ENCODE measurements around the gene UROC1.

- no peak for TF ChIP-seq CTCF (conservative IDR thresholded peaks at IDR 0.05; ENCODE audit: low read depth in 2 of 2)
- no peak for TF ChIP-seq EZH2 (IDR thresholded peaks at IDR 0.05; ENCODE audit: low read depth, unreplicated experiment)
- no peak for TF ChIP-seq ZNF114 (CRISPR knock-in tag; IDR thresholded peaks at IDR 0.05)
- no peak for TF ChIP-seq POLR2AphosphoS5 (IDR thresholded peaks at IDR 0.05; ENCODE audit: low read depth)
- no peak for TF ChIP-seq NANOG (IDR thresholded peaks at IDR 0.05; ENCODE audit: borderline replicate concordance)
- no peak for TF ChIP-seq JUNB (IDR thresholded peaks at IDR 0.05; ENCODE audit: unreplicated experiment)
- TF ChIP-seq EZH2phosphoT487 (IDR thresholded peaks at IDR 0.05; ENCODE audit: unreplicated experiment), result no peak
- no peak for TF ChIP-seq CREB1 (CRISPR knock-in tag; IDR thresholded peaks at IDR 0.05; ENCODE audit: low read depth)
- no peak for TF ChIP-seq REST (IDR thresholded peaks at IDR 0.05; ENCODE audit: unreplicated experiment)
- no peak for TF ChIP-seq ZNF462 (CRISPR knock-in tag; IDR thresholded peaks at IDR 0.05)
Measured at GRCh38 chr3:126464093-126464492, 53.5 kb downstream of the UROC1 start.
